Neutrophil (primary cell): Measurements from ENCODE around the gene CPD.

ENCODE experiments used
- H3K27ac ChIP-seq: fragments of 200-600 bp; sonication (generic); 2 replicates; pipeline ENCODE4 v1.5.1; 2016; ENCODE audit warnings: mild to moderate bottlenecking, moderate library complexity
- H3K27me3 ChIP-seq: fragments of 200-600 bp; sonication (generic); 2 replicates; pipeline ENCODE4 v1.6.0; 2016; ENCODE audit warnings: mild to moderate bottlenecking
- H3K36me3 ChIP-seq: fragments of 200-600 bp; sonication (generic); 2 replicates; pipeline ENCODE4 v1.5.1; 2017
- H3K4me1 ChIP-seq, 2 experiments: fragments of 200-600 bp in 1 of 2; sonication (generic) in 1 of 2; 1 replicate in 1 of 2; 2 replicates in 1 of 2; pipeline versions ENCODE4 v1.5.1 to v1.6.1; 2013 to 2016; ENCODE audit warnings: low read depth in 1 of 2, low read length in 1 of 2, mild to moderate bottlenecking in 1 of 2, moderate library complexity in 1 of 2; ENCODE audit not compliant: control insufficient read depth in 1 of 2, insufficient read depth in 1 of 2
- H3K4me3 ChIP-seq, 2 experiments: fragments of 200-600 bp in 1 of 2; sonication (generic) in 1 of 2; 1 replicate in 1 of 2; 2 replicates in 1 of 2; pipeline ENCODE4 v1.5.1; 2013 to 2016; ENCODE audit warnings: low read depth in 1 of 2, low read length in 1 of 2, mild to moderate bottlenecking in 1 of 2, moderate library complexity in 1 of 2
- H3K9me3 ChIP-seq: fragments of 200-600 bp; sonication (generic); 2 replicates; pipeline ENCODE4 v1.5.1; 2016
- CTCF ChIP-seq: fragments of 200-600 bp; sonication (generic); IDR thresholded peaks from 2 replicates; pipeline ENCODE4 v1.5.1; 2016; ENCODE audit warnings: antibody characterized with exemption

Gene CPD

DNA sequence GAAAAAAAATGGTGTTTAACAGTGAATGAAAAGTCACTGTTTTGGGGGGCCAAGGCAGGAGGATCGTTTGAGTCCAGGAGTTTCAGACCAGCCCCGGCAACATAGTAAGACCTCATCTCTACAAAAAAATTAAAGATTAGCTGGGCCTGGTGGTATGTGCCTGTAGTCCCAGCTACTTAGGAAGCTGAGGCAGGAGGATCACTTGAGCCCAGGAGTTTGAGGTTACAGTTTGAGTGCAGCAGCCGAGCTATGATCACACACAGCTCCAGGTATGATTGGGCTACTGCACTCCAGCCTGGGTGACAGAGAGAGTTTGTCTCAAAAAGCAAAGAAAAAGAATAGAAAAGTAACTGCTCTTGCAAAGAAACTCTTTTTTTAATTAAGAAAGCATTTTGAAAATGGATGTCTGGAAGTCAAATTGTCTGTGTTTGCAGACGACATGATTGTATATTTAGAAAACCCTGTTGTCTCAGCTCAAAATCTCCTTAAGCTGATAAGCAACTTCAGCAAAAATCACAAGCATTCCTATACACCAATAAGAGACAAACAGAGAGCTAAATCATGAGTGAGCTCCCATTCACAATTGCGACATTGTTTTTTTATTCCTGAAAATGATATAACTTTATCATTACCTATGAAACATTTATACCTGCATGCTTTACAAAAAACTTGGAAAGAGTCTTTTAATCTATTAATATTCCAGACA, 20.5 kb upstream of the CPD start:
- TF ChIP-seq CTCF = no peak
- Histone ChIP-seq H3K27ac (no peak overlapping the region), H3K4me3 (no peak overlapping the region), H3K4me1 (peaks cover 64 to 70% of the 10 kb centered on the region in 2 experiments), H3K36me3 (no peaks in the 10 kb centered on the region), H3K27me3 (no peaks in the 10 kb centered on the region), H3K9me3 (no peaks in the 10 kb centered on the region)

- H3K4me1 ChIP-seq = peaks cover 62 to 66% of the 10 kb centered on the region in 2 experiments
- TF ChIP-seq CTCF = no peak
- H3K9me3 ChIP-seq = no peaks in the 10 kb centered on the region
- H3K4me3 ChIP-seq = peak overlapping the region; percentile 27 to 41
- no peaks in the 10 kb centered on the region for H3K27me3 ChIP-seq
- no peaks in the 10 kb centered on the region for H3K36me3 ChIP-seq
- H3K27ac ChIP-seq = peak overlapping the region; percentile 89
Observed at GRCh38 chr17:30360086-30360808, 18.5 kb upstream of the CPD start.

DNA sequence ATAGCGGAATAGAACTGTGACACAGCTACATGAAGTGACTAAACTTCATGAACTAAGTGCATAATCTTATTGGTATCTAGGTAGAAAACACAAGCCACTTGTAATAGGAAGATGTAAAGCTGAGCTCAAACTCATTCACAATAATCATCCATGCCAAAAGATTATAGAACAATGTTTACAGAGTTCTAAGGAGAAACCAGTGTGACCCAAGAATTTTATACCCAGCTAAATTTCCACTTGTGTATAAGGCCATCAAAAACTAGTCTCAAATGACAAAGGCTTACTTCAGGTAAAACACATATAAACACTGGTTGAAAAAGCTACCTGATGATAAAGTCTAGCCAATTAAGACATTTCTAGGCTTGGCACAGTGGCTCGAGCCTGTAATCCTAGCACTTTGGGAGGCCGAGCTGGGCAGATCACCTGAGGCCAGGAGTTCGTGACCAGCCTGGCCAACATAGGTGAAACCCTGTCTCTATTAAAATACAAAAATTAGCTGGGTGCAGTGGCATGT, 16.9 kb upstream of the CPD start:
- H3K36me3 ChIP-seq = no peaks in the 10 kb centered on the region
- peak overlapping the region; percentile 90 for H3K27ac ChIP-seq
- no peak for TF ChIP-seq CTCF
- peaks cover 61 to 64% of the 10 kb centered on the region in 2 experiments for H3K4me1 ChIP-seq
- no peak overlapping the region for H3K4me3 ChIP-seq
- H3K9me3 ChIP-seq = no peaks in the 10 kb centered on the region
- no peaks in the 10 kb centered on the region for H3K27me3 ChIP-seq

GRCh38 chr17:30363715-30364202, 15.0 kb upstream of the CPD start:
- H3K27ac ChIP-seq = peak overlapping the region; percentile 90
- H3K4me1 ChIP-seq = peaks cover 66 to 68% of the 10 kb centered on the region in 2 experiments
- H3K27me3 ChIP-seq = no peaks in the 10 kb centered on the region
- H3K9me3 ChIP-seq = no peaks in the 10 kb centered on the region
- peak overlapping the region; percentile 32 to 37 for H3K4me3 ChIP-seq
- peak; percentile 49 for TF ChIP-seq CTCF
- no peaks in the 10 kb centered on the region for H3K36me3 ChIP-seq

- Histone ChIP-seq H3K4me1 (peaks cover 56 to 62% of the 10 kb centered on the region in 2 experiments), H3K27me3 (no peaks in the 10 kb centered on the region), H3K27ac (no peak overlapping the region), H3K4me3 (no peak overlapping the region), H3K36me3 (no peaks in the 10 kb centered on the region), H3K9me3 (no peaks in the 10 kb centered on the region)
- TF ChIP-seq CTCF = no peak
Observed at GRCh38 chr17:30366536-30366935, 12.2 kb upstream of the CPD start.
